HEK293 (cell line): ENCODE results near the gene NHLRC2.

Experiments used
- CTCF ChIA-PET: fragments of 350-600 bp; formaldehyde crosslinking; extraction: SDS; loops from one replicate; lab custom pipeline; 2021; ENCODE audit warnings: antibody characterized with exemption; lab: Yijun Ruan, JAX
- POLR2A ChIA-PET: fragments of 300-600 bp; formaldehyde crosslinking; extraction: SDS; loops from one replicate; lab custom pipeline; 2020; ENCODE audit warnings: antibody characterized with exemption, inconsistent platforms; lab: Yijun Ruan, JAX
- H3K27ac ChIP-seq: fragments of 200-500 bp; sonication (Bioruptor generic); 2 replicates; pipeline ENCODE4 v1.5.1; 2014; ENCODE audit warnings: low read depth, low read length, control low read depth, inconsistent platforms; ENCODE audit errors: extremely low read depth
- H3K36me3 ChIP-seq, 2 experiments: fragments of 200-500 bp in 1 of 2; sonication (Bioruptor generic) in 1 of 2; 1 replicate in 1 of 2; 2 replicates in 1 of 2; pipeline ENCODE4 v1.5.1; 2014 to 2017; ENCODE audit warnings: inconsistent platforms in 2 of 2, low read length in 2 of 2; ENCODE audit not compliant: control insufficient read depth in 2 of 2, insufficient read depth in 1 of 2
- H3K4me1 ChIP-seq: fragments of 200-500 bp; sonication (Bioruptor generic); 2 replicates; pipeline ENCODE4 v1.5.1; 2014; ENCODE audit warnings: mild to moderate bottlenecking, low read length, inconsistent platforms; ENCODE audit not compliant: control insufficient read depth, insufficient read depth
- H3K4me3 ChIP-seq: 2 replicates; pipeline ENCODE4 v1.5.1; 2011; ENCODE audit warnings: low read depth, mild to moderate bottlenecking, control low read depth, low read length, moderate library complexity
- H3K9me3 ChIP-seq: fragments of 200-500 bp; sonication (Bioruptor generic); 2 replicates; pipeline ENCODE4 v1.5.1; 2014; ENCODE audit warnings: low read depth, low read length, inconsistent platforms; ENCODE audit not compliant: control insufficient read depth, insufficient read depth
- ELK4 ChIP-seq: IDR thresholded peaks from 2 replicates; pipeline ENCODE4 v1.6.1; 2011; ENCODE audit warnings: mild to moderate bottlenecking, low read depth, low read length, borderline replicate concordance
- KLF7 ChIP-seq: fragments of 450-650 bp; formaldehyde crosslinking; IDR thresholded peaks from 2 replicates; pipeline ENCODE4 v1.5.1; 2016; ENCODE audit warnings: missing biosample characterization, missing genetic modification characterization, borderline replicate concordance
- KLF9 ChIP-seq: fragments of 450-650 bp; formaldehyde crosslinking; IDR thresholded peaks from 2 replicates; pipeline ENCODE4 v1.5.1; 2016; ENCODE audit warnings: missing biosample characterization, missing genetic modification characterization, low read depth
- PRDM6 ChIP-seq: fragments of 450-650 bp; formaldehyde crosslinking; IDR thresholded peaks from 2 replicates; pipeline ENCODE4 v1.5.1; 2017; ENCODE audit warnings: missing biosample characterization, missing genetic modification characterization
- TRIM28 ChIP-seq: IDR thresholded peaks from 2 replicates; pipeline ENCODE4 v1.6.1; 2011; ENCODE audit warnings: low read length, control low read depth, borderline replicate concordance
- ZBTB17 ChIP-seq: fragments of 450-650 bp; formaldehyde crosslinking; IDR thresholded peaks from 2 replicates; pipeline ENCODE4 v1.5.1; 2016; ENCODE audit warnings: missing biosample characterization, missing genetic modification characterization
- ZBTB7A ChIP-seq: fragments of 450-650 bp; formaldehyde crosslinking; IDR thresholded peaks from 2 replicates; pipeline ENCODE4 v1.5.1; 2016; ENCODE audit warnings: low read depth, missing biosample characterization, missing genetic modification characterization
- ZNF133 ChIP-seq: fragments of 450-650 bp; formaldehyde crosslinking; IDR thresholded peaks from 2 replicates; pipeline ENCODE4 v1.5.1; 2016; ENCODE audit warnings: missing biosample characterization, missing genetic modification characterization
- ZNF248 ChIP-seq: fragments of 450-650 bp; formaldehyde crosslinking; IDR thresholded peaks from 2 replicates; pipeline ENCODE4 v1.5.1; 2017; ENCODE audit warnings: missing biosample characterization, missing genetic modification characterization
- ZNF302 ChIP-seq: fragments of 450-650 bp; formaldehyde crosslinking; IDR thresholded peaks from 2 replicates; pipeline ENCODE4 v1.5.1; 2016; ENCODE audit warnings: missing biosample characterization, missing genetic modification characterization, low read depth
- ZNF362 ChIP-seq: fragments of 450-650 bp; formaldehyde crosslinking; IDR thresholded peaks from 2 replicates; pipeline ENCODE4 v1.5.1; 2016; ENCODE audit warnings: missing biosample characterization, missing genetic modification characterization
- ZNF426 ChIP-seq: fragments of 450-650 bp; formaldehyde crosslinking; IDR thresholded peaks from 2 replicates; pipeline ENCODE4 v1.5.1; 2017; ENCODE audit warnings: missing biosample characterization, missing genetic modification characterization, mild to moderate bottlenecking, inconsistent platforms, moderate library complexity
- ZNF660 ChIP-seq: fragments of 450-650 bp; IDR thresholded peaks from 2 replicates; pipeline ENCODE4 v1.5.1; 2018; ENCODE audit warnings: missing biosample characterization, mild to moderate bottlenecking, missing genetic modification characterization
- TF ChIP-seq, protein P1 (sequence below): fragments of 450-650 bp; formaldehyde crosslinking; IDR thresholded peaks from 2 replicates; pipeline ENCODE4 v1.5.1; 2016; ENCODE audit warnings: missing biosample characterization, missing genetic modification characterization
- TF ChIP-seq, protein P2 (sequence below): fragments of 450-650 bp; formaldehyde crosslinking; IDR thresholded peaks from 2 replicates; pipeline ENCODE4 v1.5.1; 2017; ENCODE audit warnings: missing biosample characterization, missing genetic modification characterization

NHLRC2 gene

GRCh38 chr10:113905756-113906155 is 51.3 kb downstream of the NHLRC2 start:
- Histone ChIP-seq H3K27ac (no peak overlapping the region), H3K9me3 (no peaks in the 10 kb centered on the region), H3K4me1 (0 out of 2 replicates have a peak, but pooled peaks cover 2% of the 10 kb centered on the region), H3K36me3 (peaks cover 42 to 61% of the 10 kb centered on the region in 2 experiments), H3K4me3 (no peak overlapping the region)
- no peak for TF ChIP-seq ELK4
- TF ChIP-seq ZNF426 (tag by site-specific recombination) = no peak
- TF ChIP-seq KLF9 (tag by site-specific recombination) = no peak
- no peak for TF ChIP-seq ZBTB7A (tag by site-specific recombination)
- no peak for TF ChIP-seq ZNF302 (tag by site-specific recombination)
- no peak for TF ChIP-seq ZNF133 (tag by site-specific recombination)
- ChIA-PET POLR2A (no interaction called here), CTCF (interaction anchor here (0.7 kb wide), 1 partner anchor 21 kb away, joined by 3 read pairs; no protein-coding TSS in a partner anchor)

- Histone ChIP-seq H3K4me3 (no peak overlapping the region), H3K9me3 (no peaks in the 10 kb centered on the region), H3K4me1 (0 out of 2 replicates have a peak, but pooled peaks cover 6% of the 10 kb centered on the region), H3K27ac (no peak overlapping the region), H3K36me3 (peaks cover 35 to 54% of the 10 kb centered on the region in 2 experiments)
- POLR2A ChIA-PET = no interaction called here
- CTCF ChIA-PET = no interaction called here
- TF ChIP-seq, protein P1, sequence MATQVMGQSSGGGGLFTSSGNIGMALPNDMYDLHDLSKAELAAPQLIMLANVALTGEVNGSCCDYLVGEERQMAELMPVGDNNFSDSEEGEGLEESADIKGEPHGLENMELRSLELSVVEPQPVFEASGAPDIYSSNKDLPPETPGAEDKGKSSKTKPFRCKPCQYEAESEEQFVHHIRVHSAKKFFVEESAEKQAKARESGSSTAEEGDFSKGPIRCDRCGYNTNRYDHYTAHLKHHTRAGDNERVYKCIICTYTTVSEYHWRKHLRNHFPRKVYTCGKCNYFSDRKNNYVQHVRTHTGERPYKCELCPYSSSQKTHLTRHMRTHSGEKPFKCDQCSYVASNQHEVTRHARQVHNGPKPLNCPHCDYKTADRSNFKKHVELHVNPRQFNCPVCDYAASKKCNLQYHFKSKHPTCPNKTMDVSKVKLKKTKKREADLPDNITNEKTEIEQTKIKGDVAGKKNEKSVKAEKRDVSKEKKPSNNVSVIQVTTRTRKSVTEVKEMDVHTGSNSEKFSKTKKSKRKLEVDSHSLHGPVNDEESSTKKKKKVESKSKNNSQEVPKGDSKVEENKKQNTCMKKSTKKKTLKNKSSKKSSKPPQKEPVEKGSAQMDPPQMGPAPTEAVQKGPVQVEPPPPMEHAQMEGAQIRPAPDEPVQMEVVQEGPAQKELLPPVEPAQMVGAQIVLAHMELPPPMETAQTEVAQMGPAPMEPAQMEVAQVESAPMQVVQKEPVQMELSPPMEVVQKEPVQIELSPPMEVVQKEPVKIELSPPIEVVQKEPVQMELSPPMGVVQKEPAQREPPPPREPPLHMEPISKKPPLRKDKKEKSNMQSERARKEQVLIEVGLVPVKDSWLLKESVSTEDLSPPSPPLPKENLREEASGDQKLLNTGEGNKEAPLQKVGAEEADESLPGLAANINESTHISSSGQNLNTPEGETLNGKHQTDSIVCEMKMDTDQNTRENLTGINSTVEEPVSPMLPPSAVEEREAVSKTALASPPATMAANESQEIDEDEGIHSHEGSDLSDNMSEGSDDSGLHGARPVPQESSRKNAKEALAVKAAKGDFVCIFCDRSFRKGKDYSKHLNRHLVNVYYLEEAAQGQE (tag by site-specific recombination) = no peak
- TF ChIP-seq ZNF660 (tag by site-specific recombination) = 0 out of 2 replicates have a peak, but pooled peaks have one; percentile 22
- peak; percentile 38; the same call in 1 of the 2 replicates for TF ChIP-seq ZNF362 (tag by site-specific recombination)
- TF ChIP-seq ZBTB17 (tag by site-specific recombination) = 0 out of 2 replicates have a peak, but pooled peaks have one; percentile 12
- peak; percentile 87 for TF ChIP-seq PRDM6 (tag by site-specific recombination)
- TF ChIP-seq TRIM28 = 0 out of 2 replicates have a peak, but pooled peaks have one; percentile 23
- TF ChIP-seq, protein P2, sequence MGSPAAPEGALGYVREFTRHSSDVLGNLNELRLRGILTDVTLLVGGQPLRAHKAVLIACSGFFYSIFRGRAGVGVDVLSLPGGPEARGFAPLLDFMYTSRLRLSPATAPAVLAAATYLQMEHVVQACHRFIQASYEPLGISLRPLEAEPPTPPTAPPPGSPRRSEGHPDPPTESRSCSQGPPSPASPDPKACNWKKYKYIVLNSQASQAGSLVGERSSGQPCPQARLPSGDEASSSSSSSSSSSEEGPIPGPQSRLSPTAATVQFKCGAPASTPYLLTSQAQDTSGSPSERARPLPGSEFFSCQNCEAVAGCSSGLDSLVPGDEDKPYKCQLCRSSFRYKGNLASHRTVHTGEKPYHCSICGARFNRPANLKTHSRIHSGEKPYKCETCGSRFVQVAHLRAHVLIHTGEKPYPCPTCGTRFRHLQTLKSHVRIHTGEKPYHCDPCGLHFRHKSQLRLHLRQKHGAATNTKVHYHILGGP (tag by site-specific recombination) = no peak
- TF ChIP-seq KLF7 (tag by site-specific recombination) = no peak
- TF ChIP-seq ZNF248 (tag by site-specific recombination) = no peak
Observed at GRCh38 chr10:113907166-113907565, 52.7 kb downstream of the NHLRC2 start.
